Suprapubic skin (tissue), 4 donors: ENCODE measurements around the gene KCNJ9.

ENCODE experiments used
- POLR2A ChIP-seq, 2 donors: fragments of 450-650 bp; IDR thresholded peaks; one replicate each; pipeline ENCODE4 v1.6.1; 2017; ENCODE audit warnings: antibody characterized with exemption in 2 of 2, mild to moderate bottlenecking in 2 of 2, moderate library complexity in 2 of 2
- POLR2AphosphoS5 ChIP-seq, 3 donors: sonication (generic); formaldehyde crosslinking; IDR thresholded peaks; one replicate each; pipeline ENCODE4 v1.6.1; 2017; ENCODE audit warnings: antibody characterized with exemption in 3 of 3
- TF ChIP-seq, protein P1 (sequence below), 2 donors: fragments of 200-600 bp in 1 of 2; fragments of 450-650 bp in 1 of 2; sonication (generic) in 1 of 2; IDR thresholded peaks; one replicate each; pipeline ENCODE4 v1.5.1; 2016 to 2019; ENCODE audit warnings: antibody characterized with exemption in 2 of 2, mild to moderate bottlenecking in 1 of 2, moderate library complexity in 1 of 2

DNA sequence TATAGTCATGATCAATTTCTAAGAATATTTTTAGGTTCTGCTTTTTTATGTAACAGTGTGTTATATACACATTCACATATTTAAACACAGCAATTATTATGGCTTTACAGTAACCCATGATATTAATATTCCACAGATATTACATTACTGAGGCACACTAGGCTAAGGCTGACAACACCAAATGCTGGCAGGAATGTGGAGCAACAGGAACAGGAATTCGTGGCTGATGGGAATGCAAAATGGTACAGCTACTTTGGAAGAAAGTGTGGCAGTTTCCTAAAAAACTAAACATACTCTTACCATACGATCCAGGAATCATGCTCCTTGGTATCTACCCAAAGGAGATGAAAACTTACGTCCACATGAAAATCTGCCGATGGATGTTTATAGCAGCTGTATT, 1.9 kb upstream of the KCNJ9 start:
- TF ChIP-seq, protein P1, sequence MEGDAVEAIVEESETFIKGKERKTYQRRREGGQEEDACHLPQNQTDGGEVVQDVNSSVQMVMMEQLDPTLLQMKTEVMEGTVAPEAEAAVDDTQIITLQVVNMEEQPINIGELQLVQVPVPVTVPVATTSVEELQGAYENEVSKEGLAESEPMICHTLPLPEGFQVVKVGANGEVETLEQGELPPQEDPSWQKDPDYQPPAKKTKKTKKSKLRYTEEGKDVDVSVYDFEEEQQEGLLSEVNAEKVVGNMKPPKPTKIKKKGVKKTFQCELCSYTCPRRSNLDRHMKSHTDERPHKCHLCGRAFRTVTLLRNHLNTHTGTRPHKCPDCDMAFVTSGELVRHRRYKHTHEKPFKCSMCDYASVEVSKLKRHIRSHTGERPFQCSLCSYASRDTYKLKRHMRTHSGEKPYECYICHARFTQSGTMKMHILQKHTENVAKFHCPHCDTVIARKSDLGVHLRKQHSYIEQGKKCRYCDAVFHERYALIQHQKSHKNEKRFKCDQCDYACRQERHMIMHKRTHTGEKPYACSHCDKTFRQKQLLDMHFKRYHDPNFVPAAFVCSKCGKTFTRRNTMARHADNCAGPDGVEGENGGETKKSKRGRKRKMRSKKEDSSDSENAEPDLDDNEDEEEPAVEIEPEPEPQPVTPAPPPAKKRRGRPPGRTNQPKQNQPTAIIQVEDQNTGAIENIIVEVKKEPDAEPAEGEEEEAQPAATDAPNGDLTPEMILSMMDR (IDR thresholded peaks at IDR 0.05): no peak
- no peak for TF ChIP-seq POLR2A (IDR thresholded peaks at IDR 0.05)
- TF ChIP-seq POLR2AphosphoS5 (IDR thresholded peaks at IDR 0.05): no peak
